Gastroesophageal sphincter (tissue), 3 donors: Measurements from ENCODE around the gene H19.

ENCODE experiments used
- CTCF ChIP-seq, 4 experiments: fragments of 200-600 bp in 2 of 4; fragments of 450-650 bp in 2 of 4; sonication (generic) in 1 of 4; IDR thresholded peaks; one replicate each; pipeline ENCODE4 v1.5.1; 2017 to 2019; ENCODE audit warnings: antibody characterized with exemption in 4 of 4, mild to moderate bottlenecking in 2 of 4, moderate library complexity in 2 of 4
- EP300 ChIP-seq: sonication (generic); formaldehyde crosslinking; IDR thresholded peaks from one replicate; pipeline ENCODE4 v1.6.1; 2017; ENCODE audit warnings: antibody characterized with exemption, mild to moderate bottlenecking
- POLR2A ChIP-seq, 2 donors: fragments of 450-650 bp; IDR thresholded peaks; one replicate each; pipeline ENCODE4 v1.6.1; 2017; ENCODE audit warnings: antibody characterized with exemption in 2 of 2, mild to moderate bottlenecking in 2 of 2, moderate library complexity in 1 of 2

DNA sequence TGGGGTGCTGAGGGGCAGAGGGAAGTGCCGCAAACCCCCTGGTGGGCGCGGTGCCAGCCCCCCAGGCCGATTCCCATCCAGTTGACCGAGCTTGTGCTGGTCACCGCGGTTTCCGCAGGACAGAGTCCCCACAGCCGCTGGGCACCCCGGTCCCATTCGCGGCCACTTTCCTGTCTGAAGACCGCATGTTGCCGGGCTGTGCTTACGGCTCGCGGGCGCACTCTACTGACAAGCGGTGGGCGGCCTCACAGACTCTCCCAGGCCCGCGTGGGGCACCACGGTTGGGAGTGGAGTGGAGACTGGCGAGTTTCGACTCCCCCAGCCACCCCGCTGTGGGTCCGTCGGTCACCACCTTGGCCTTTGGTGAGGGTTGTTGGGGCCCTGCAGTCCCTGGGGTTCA is 648 bp upstream of the H19 start:
- TF ChIP-seq CTCF (IDR thresholded peaks at IDR 0.05) (no peak), POLR2A (IDR thresholded peaks at IDR 0.05) (no peak), EP300 (no peak)
